B cell (primary cell): Measurements from ENCODE around the gene FAM47B. TPM values are rescaled to one million over a fixed set of nuclear protein-coding genes. Genes with fewer than 3 reads are reported as not detected.

Experiments
- ATAC-seq: fragments of 200-7000 bp; cut with Tn5 transposase; one replicate; pipeline ENCODE4 v1.10.0; 2021; ENCODE audit warnings: low read depth, mild to moderate bottlenecking, moderate number of reproducible peaks, moderate library complexity
- CTCF ChIA-PET: fragments of 350-600 bp; sonication (Branson Sonifier 250); formaldehyde crosslinking; loops from one replicate; lab custom pipeline; 2021; ENCODE audit warnings: antibody characterized with exemption, inconsistent platforms; lab: Charles Lee
- POLR2A ChIA-PET: fragments of 350-600 bp; sonication (Branson Sonifier 250); formaldehyde crosslinking; loops from one replicate; lab custom pipeline; 2021; ENCODE audit warnings: antibody characterized with exemption; lab: Charles Lee
- DNase-seq: peaks from one replicate; pipeline ENCODE4 v3.0.0; 2013
- H2AFZ ChIP-seq: 2 replicates; pipeline ENCODE4 v1.6.1; 2012; ENCODE audit warnings: mild to moderate bottlenecking, low read depth, low read length; ENCODE audit not compliant: insufficient read depth, poor library complexity, severe bottlenecking
- H3K27ac ChIP-seq, 2 donors: 1 replicate in 1 of 2; 2 replicates in 1 of 2; pipeline ENCODE4 v1.5.1; 2012 to 2013; ENCODE audit warnings: low read length in 2 of 2, mild to moderate bottlenecking in 2 of 2, moderate library complexity in 1 of 2
- H3K27me3 ChIP-seq, 4 experiments: fragments of 200-600 bp in 1 of 4; sonication (generic) in 1 of 4; replicated peaks in 1 of 4; 1 replicate in 2 of 4; 2 replicates in 2 of 4; pipeline versions ENCODE4 v1.6.1 to v1.7.0; 2013 to 2016; ENCODE audit warnings: low read length in 3 of 4, mild to moderate bottlenecking in 2 of 4, mixed read lengths in 1 of 4, moderate library complexity in 1 of 4; ENCODE audit not compliant: insufficient read depth in 4 of 4, control insufficient read depth in 3 of 4; ENCODE audit errors: control extremely low read depth in 1 of 4
- H3K36me3 ChIP-seq, 2 experiments: replicated peaks in 1 of 2; 1 replicate in 1 of 2; 2 replicates in 1 of 2; pipeline versions ENCODE4 v1.6.1 to v1.7.1; 2013; ENCODE audit warnings: low read length in 1 of 2; ENCODE audit not compliant: insufficient read depth in 2 of 2, control insufficient read depth in 1 of 2; ENCODE audit errors: control extremely low read depth in 1 of 2, extremely low read depth in 1 of 2
- H3K4me1 ChIP-seq, 2 donors: fragments of 200-600 bp in 1 of 2; sonication (generic) in 1 of 2; 1 replicate in 1 of 2; 2 replicates in 1 of 2; pipeline versions ENCODE4 v1.5.1 to v1.6.1; 2013 to 2017; ENCODE audit warnings: low read length in 2 of 2; ENCODE audit not compliant: control insufficient read depth in 2 of 2, insufficient read depth in 2 of 2
- H3K4me2 ChIP-seq: replicated peaks from 2 replicates; pipeline ENCODE3; 2012; ENCODE audit warnings: mild to moderate bottlenecking, low read depth, low read length; ENCODE audit not compliant: poor library complexity, severe bottlenecking
- H3K4me3 ChIP-seq, 5 experiments: fragments of 200-600 bp in 1 of 5; sonication (generic) in 1 of 5; 1 replicate in 3 of 5; 2 replicates in 2 of 5; pipeline versions ENCODE4 v1.5.1 to v1.7.0; 2011 to 2016; ENCODE audit warnings: low read length in 4 of 5, mild to moderate bottlenecking in 4 of 5, low read depth in 2 of 5, control low read depth in 1 of 5, moderate library complexity in 1 of 5; ENCODE audit not compliant: insufficient read depth in 1 of 5; ENCODE audit errors: control extremely low read depth in 1 of 5, extremely low read depth in 1 of 5
- H3K79me2 ChIP-seq: fragments of 200-600 bp; sonication (generic); one replicate; pipeline ENCODE4 v1.6.0; 2016; ENCODE audit warnings: low read length; ENCODE audit not compliant: control insufficient read depth, insufficient read depth
- H3K9ac ChIP-seq: fragments of 200-600 bp; sonication (generic); 2 replicates; pipeline ENCODE4 v1.6.1; 2017; ENCODE audit warnings: mild to moderate bottlenecking, low read length, moderate library complexity
- H3K9me3 ChIP-seq, 3 donors: one replicate each; pipeline versions ENCODE4 v1.6.1 to v1.7.1; 2013; ENCODE audit warnings: low read length in 2 of 3; ENCODE audit not compliant: control insufficient read depth in 2 of 3, insufficient read depth in 1 of 3; ENCODE audit errors: control extremely low read depth in 1 of 3
- H4K20me1 ChIP-seq: 2 replicates; pipeline ENCODE4 v1.6.0; 2012; ENCODE audit warnings: mild to moderate bottlenecking, low read length; ENCODE audit not compliant: insufficient read depth, control insufficient read depth, poor library complexity, severe bottlenecking
- H3K27ac Mint-ChIP-seq: one replicate; pipeline ENCODE4 v1.8.0; 2021; ENCODE audit warnings: mixed read lengths
- H3K27me3 Mint-ChIP-seq: one replicate; pipeline ENCODE4 v1.8.0; 2021; ENCODE audit warnings: mixed read lengths
- H3K4me1 Mint-ChIP-seq: one replicate; pipeline ENCODE4 v1.8.0; 2021; ENCODE audit warnings: mixed read lengths
- H3K4me3 Mint-ChIP-seq: one replicate; pipeline ENCODE4 v1.8.0; 2021; ENCODE audit warnings: mixed read lengths
- H3K9me3 Mint-ChIP-seq: one replicate; pipeline ENCODE4 v1.8.0; 2022; ENCODE audit warnings: mixed read lengths; ENCODE audit not compliant: insufficient read depth
- EZH2 ChIP-seq: IDR thresholded peaks from 2 replicates; pipeline ENCODE4 v1.6.1; 2012; ENCODE audit warnings: borderline replicate concordance, low read depth, mild to moderate bottlenecking, moderate library complexity, low read length; ENCODE audit not compliant: insufficient read depth, poor library complexity, severe bottlenecking
- WGBS: methylation state at CpG from one replicate; pipeline ENCODE4 v1.1.5; 2013; ENCODE audit warnings: missing lambda C conversion rate; ENCODE audit not compliant: insufficient coverage; 5-methylcytosine and 5-hydroxymethylcytosine counted together
- intact Hi-C: fragments of 100-400 bp; cut with micrococcal nuclease; formaldehyde crosslinking; loops from one replicate; pipeline ENCODE4 v1.10.0; 2022
- polyA plus RNA-seq: library from polyadenylated mRNA; depleted of rRNA; stranded (reverse); fragments of >200 nt; gene quantifications from 2 replicates; pipeline ENCODE4 v1.2.3, GENCODE V29; 2012
- total RNA-seq, 2 donors: library from RNA; stranded (reverse); fragments of 120-200 nt in 1 of 2; gene quantifications; 1 replicate in 1 of 2; 2 replicates in 1 of 2; pipeline versions ENCODE4 v1.2.3 to v1.2.4, GENCODE V29; 2013 to 2022
- TF ChIP-seq, protein P1 (sequence below): fragments of 200-600 bp; IDR thresholded peaks from one replicate; pipeline ENCODE4 v1.8.0; 2022; ENCODE audit warnings: antibody characterized with exemption, mild to moderate bottlenecking

FAM47B gene
- total and polyA plus RNA-seq, 2 donors (not counting 1 experiment from before 2014, with no cell fraction given), result not detected

DNA sequence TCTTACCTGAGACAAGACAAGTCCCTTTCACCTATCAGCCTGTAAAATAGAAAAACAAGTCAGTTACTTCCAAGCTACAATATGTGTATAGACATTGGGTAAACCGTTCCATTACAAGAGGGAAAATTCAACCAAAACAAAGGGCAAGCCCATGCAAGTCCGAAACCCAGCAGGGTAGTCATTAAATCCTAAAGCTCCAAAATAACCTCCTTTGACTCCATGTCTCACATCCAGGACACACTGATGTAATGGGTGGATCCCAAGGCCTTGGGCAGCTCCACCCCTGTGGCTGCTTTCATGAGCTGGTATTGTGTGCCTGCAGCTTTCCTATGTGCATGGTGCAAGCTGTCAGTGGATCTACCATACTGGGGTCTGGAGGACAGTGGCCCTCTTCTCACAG is 14.7 kb upstream of the FAM47B start:
- ChIA-PET CTCF (no interaction called here), POLR2A (no interaction called here)
- Mint-ChIP-seq H3K4me1 (no peaks in the 10 kb centered on the region), H3K4me3 (no peak overlapping the region), H3K9me3 (no peaks in the 10 kb centered on the region), H3K27me3 (no peaks in the 10 kb centered on the region), H3K27ac (no peak overlapping the region)
- ATAC-seq (no peak), DNase-seq (no peak)
- Histone ChIP-seq H3K9ac (no peak overlapping the region), H3K27me3 (no peaks in the 10 kb centered on the region), H3K27ac (no peak overlapping the region), H2AFZ (no peak overlapping the region), H3K4me3 (no peak overlapping the region), H4K20me1 (no peaks in the 10 kb centered on the region), H3K36me3 (no peaks in the 10 kb centered on the region), H3K9me3 (no peaks in the 10 kb centered on the region), H3K4me2 (no peak overlapping the region), H3K79me2 (no peaks in the 10 kb centered on the region), H3K4me1 (no peaks in the 10 kb centered on the region)
- intact Hi-C loops, result no loop called here
- no peak for TF ChIP-seq EZH2
- TF ChIP-seq, protein P1, sequence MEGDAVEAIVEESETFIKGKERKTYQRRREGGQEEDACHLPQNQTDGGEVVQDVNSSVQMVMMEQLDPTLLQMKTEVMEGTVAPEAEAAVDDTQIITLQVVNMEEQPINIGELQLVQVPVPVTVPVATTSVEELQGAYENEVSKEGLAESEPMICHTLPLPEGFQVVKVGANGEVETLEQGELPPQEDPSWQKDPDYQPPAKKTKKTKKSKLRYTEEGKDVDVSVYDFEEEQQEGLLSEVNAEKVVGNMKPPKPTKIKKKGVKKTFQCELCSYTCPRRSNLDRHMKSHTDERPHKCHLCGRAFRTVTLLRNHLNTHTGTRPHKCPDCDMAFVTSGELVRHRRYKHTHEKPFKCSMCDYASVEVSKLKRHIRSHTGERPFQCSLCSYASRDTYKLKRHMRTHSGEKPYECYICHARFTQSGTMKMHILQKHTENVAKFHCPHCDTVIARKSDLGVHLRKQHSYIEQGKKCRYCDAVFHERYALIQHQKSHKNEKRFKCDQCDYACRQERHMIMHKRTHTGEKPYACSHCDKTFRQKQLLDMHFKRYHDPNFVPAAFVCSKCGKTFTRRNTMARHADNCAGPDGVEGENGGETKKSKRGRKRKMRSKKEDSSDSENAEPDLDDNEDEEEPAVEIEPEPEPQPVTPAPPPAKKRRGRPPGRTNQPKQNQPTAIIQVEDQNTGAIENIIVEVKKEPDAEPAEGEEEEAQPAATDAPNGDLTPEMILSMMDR, result no peak
- no CpG with 5 or more reads among the region's 2 CpGs for WGBS

DNA sequence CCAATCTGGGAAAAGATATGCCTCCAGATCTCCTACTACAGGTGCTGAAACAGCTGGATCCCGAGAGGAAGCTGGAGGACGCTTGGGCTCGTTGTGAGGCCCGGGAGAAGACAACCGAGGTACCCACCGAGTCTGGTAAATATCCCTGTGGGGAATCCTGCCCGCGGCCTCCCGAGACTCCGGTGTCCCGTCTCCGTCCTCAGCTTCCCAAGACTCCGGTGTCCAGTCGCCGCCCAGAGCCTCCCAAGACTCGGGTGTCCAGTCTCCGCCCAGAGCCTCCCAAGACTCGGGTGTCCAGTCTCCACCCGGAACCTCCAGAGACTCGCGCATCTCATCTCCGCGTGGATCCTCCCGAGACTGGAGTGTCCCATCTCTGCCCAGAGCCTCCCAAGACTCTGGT is 639 bp downstream of the FAM47B start:
- Mint-ChIP-seq H3K4me1 (no peaks in the 10 kb centered on the region), H3K27ac (no peak overlapping the region), H3K27me3 (no peaks in the 10 kb centered on the region), H3K4me3 (no peak overlapping the region), H3K9me3 (peaks cover 2% of the 10 kb centered on the region)
- CTCF ChIA-PET, result no interaction called here
- Histone ChIP-seq H3K4me2 (no peak overlapping the region), H3K27me3 (no peaks in the 10 kb centered on the region), H3K79me2 (no peaks in the 10 kb centered on the region), H3K4me1 (no peaks in the 10 kb centered on the region), H3K9me3 (peaks cover 0 to 14% (median 0%) of the 10 kb centered on the region in 3 donors), H3K4me3 (no peak overlapping the region), H4K20me1 (no peaks in the 10 kb centered on the region), H3K36me3 (no peaks in the 10 kb centered on the region), H2AFZ (no peak overlapping the region), H3K9ac (no peak overlapping the region), H3K27ac (no peak overlapping the region)
- POLR2A ChIA-PET, result no interaction called here
- DNase-seq (no peak), ATAC-seq (no peak)
- TF ChIP-seq EZH2, result no peak
- WGBS, result 92% methylated on average over 17 of the region's 24 CpGs
- intact Hi-C loops, result no loop called here
